Activated T-helper 2 cell treated with anti-CD3 and anti-CD28 coated beads, Interferon-gamma antibody, Interleukin-2, Interleukin-4, amounts not matched to agents 10 μg/mL and 5 μg/mL and 100 μg/mL, durations not matched to agents 14 hours and 24 hours and 36 hours (primary cell): Measurements from ENCODE around the gene SMOC1. TPM values are rescaled to one million over a fixed set of nuclear protein-coding genes. Genes with fewer than 3 reads are reported as not detected.

Source experiments
- DNase-seq: peaks from one replicate; pipeline ENCODE4 v3.0.0; 2021; ENCODE audit warnings: low spot score
- H3K27ac Mint-ChIP-seq: one replicate; pipeline ENCODE4 v1.8.0; 2021; ENCODE audit warnings: mixed read lengths
- H3K27me3 Mint-ChIP-seq: one replicate; pipeline ENCODE4 v1.8.0; 2021; ENCODE audit warnings: low read depth, mixed read lengths
- H3K36me3 Mint-ChIP-seq: one replicate; pipeline ENCODE4 v1.8.0; 2021; ENCODE audit warnings: low read depth, mixed read lengths
- H3K4me1 Mint-ChIP-seq: one replicate; pipeline ENCODE4 v1.8.0; 2021; ENCODE audit warnings: low read depth, mixed read lengths
- H3K4me3 Mint-ChIP-seq: one replicate; pipeline ENCODE4 v1.8.0; 2021; ENCODE audit warnings: low read depth, mild to moderate bottlenecking, moderate library complexity, mixed read lengths
- H3K9me3 Mint-ChIP-seq: one replicate; pipeline ENCODE4 v1.8.0; 2021; ENCODE audit warnings: mixed read lengths
- intact Hi-C: fragments of 100-400 bp; cut with micrococcal nuclease; formaldehyde crosslinking; loops from one replicate; pipeline ENCODE4 v1.15.1; 2023
- total RNA-seq: library from RNA; stranded (reverse); gene quantifications from 2 replicates; pipeline ENCODE4 v1.2.3, GENCODE V29; 2022

The SMOC1 gene
- total RNA-seq, 1 donor from 2014 or later, result not detected

DNA sequence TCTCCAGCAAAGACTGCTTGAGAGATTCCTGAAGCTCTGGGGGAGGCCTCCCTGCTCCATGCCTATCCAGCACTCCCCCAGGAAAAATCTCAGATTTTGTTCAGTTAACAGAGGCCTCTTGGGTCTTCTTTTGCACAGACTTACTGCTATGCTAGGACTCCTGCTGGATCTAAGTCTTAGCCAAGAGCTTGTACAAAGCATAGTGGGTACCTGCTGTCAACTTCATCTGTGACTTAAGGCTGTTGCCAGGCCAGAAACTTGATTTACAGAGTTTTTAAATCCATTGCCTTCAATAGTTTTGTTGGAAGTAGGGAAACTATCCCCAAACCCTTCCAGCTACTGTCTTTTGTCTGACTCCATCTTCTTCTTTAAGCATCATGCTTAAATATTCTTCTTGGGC is 140.5 kb downstream of the SMOC1 start:
- Mint-ChIP-seq H3K9me3 (no peaks in the 10 kb centered on the region), H3K36me3 (no peaks in the 10 kb centered on the region), H3K4me3 (no peak overlapping the region), H3K4me1 (peaks cover 11% of the 10 kb centered on the region), H3K27me3 (peaks cover 23% of the 10 kb centered on the region), H3K27ac (no peak overlapping the region)
- DNase-seq, result no peak
- intact Hi-C loops, result no loop called here

DNA sequence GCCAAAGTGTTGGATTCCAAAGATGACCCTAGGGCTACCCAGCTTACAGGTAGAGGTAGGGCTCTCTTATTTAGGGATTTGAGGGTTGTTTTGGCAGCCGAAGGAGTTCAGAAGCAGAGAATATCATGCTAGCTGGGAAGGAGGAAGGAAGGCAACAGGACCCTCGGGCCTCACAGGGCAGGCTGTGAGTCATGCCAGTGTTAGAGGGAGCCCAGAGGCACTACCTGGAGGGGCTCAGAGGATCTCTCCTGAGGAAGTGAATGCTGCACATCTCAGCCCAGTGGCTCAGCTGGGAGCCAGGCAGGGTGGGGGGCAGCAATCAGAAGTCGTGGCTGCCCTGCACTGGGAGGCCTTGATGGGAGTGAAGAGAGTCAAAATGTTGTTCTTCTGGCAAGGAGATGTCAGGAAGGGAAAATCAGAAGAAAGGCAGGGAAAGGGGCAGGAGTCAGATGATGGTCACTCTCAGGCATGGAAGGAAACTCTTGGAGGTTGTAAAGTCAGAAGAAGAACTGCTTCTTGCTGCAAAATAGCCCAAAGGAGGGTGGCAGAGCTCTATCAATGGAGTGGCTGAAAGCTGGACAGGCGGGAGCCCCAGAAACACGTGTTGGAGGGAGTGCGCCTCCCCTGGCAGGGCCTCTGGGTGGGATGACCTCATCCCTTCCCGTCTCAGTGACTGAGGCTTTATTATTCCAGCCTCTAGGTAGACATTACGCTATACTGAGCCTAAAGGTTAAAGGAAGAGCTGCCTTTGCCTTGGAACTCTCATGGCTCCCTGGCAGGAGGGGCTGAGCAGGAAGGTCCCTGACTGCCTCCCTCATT is 141.3 kb downstream of the SMOC1 start:
- Mint-ChIP-seq H3K4me1 (peaks cover 11% of the 10 kb centered on the region), H3K27me3 (peaks cover 17% of the 10 kb centered on the region), H3K4me3 (no peak overlapping the region), H3K27ac (no peak overlapping the region), H3K36me3 (no peaks in the 10 kb centered on the region), H3K9me3 (no peaks in the 10 kb centered on the region)
- no peak for DNase-seq
- intact Hi-C loops, result no loop called here

DNA sequence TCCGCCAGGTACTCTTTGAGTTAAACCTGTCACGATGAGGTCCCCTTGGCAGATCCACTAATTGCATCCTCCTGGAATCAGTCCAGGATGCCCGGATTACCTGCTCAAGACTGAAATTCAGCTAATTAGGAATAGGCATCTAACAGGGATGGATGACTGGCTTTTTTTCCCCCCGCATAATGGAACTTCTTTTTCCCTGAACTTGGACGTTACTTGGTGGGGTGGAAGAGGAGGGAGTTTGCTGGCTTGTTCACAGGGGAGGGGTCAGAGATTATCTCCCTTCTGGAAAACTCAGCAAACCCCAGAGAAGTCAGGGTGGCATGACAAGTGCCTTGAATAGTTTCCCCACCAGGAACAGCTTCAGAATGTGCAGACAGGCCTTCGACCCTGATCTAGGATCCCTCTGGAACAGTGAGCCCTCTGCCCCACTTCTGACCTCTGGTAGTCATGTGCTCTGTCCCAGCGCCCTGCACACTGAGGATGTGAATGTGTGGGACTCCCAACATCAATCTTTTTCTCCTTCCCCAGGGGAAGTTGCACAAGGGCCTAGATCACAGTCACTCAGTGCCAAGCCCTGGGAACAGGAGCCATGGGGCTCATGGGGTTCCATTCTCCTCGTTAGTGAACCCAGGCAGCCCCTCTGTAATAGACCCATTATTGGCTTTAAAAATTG is 142.5 kb downstream of the SMOC1 start:
- Mint-ChIP-seq H3K9me3 (no peaks in the 10 kb centered on the region), H3K27me3 (peaks cover 15% of the 10 kb centered on the region), H3K36me3 (no peaks in the 10 kb centered on the region), H3K27ac (no peak overlapping the region), H3K4me3 (no peak overlapping the region), H3K4me1 (peaks cover 11% of the 10 kb centered on the region)
- intact Hi-C loops, result no loop called here
- DNase-seq, result no peak

DNA sequence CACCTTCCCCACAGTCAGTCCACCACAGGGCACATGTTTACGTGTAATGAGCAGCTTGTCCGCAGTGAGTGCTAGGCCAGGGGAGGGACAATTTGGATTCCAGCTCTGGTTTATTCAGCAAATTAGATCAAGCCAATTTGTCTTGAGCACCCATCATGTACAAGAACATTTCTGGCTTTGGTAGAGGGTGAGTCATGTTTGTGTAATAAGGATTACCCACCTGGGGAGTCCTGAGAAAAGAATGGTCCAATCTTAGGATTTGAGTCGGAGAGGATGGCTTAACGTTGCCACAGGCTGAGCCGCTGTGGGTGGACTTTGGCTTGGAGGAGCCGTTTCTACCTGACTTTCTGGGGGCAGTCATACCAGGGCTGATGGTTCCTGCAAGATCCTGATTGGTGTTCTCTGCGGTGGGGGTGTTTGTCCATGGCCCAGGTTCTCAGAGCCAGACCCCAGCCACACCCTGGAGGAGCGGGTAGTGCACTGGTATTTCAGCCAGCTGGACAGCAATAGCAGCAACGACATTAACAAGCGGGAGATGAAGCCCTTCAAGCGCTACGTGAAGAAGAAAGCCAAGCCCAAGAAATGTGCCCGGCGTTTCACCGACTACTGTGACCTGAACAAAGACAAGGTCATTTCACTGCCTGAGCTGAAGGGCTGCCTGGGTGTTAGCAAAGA is 143.7 kb downstream of the SMOC1 start:
- H3K36me3 Mint-ChIP-seq, result no peaks in the 10 kb centered on the region
- DNase-seq, result no peak
- no peaks in the 10 kb centered on the region for H3K9me3 Mint-ChIP-seq
- intact Hi-C loops, result no loop called here
- no peak overlapping the region for H3K27ac Mint-ChIP-seq
- no peak overlapping the region for H3K4me3 Mint-ChIP-seq
- H3K27me3 Mint-ChIP-seq, result peaks cover 11% of the 10 kb centered on the region
- H3K4me1 Mint-ChIP-seq, result peaks cover 11% of the 10 kb centered on the region

DNA sequence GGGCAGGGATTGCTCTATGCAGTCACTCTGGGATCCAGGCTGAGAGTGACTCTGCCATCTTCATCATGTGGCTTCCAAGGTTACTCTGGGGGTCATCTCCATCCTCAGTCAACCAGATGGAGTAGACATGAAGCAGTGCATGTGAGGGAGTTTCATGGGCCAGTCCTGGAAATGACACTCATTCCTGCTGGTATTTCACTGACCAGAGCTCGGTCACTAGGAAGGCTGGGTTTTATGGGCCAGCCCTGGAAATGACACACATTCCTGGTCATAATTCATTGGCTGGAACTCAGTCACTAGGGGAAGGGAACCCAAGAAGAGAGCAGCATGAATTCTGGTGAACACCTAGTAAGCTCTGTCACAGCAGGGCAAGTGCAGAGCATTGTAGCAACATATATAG is 144.7 kb downstream of the SMOC1 start:
- H3K36me3 Mint-ChIP-seq, result no peaks in the 10 kb centered on the region
- intact Hi-C loops, result no loop called here
- no peak for DNase-seq
- peaks cover 8% of the 10 kb centered on the region for H3K27me3 Mint-ChIP-seq
- H3K4me1 Mint-ChIP-seq, result peaks cover 1% of the 10 kb centered on the region
- H3K27ac Mint-ChIP-seq, result no peak overlapping the region
- no peak overlapping the region for H3K4me3 Mint-ChIP-seq
- H3K9me3 Mint-ChIP-seq, result no peaks in the 10 kb centered on the region

DNA sequence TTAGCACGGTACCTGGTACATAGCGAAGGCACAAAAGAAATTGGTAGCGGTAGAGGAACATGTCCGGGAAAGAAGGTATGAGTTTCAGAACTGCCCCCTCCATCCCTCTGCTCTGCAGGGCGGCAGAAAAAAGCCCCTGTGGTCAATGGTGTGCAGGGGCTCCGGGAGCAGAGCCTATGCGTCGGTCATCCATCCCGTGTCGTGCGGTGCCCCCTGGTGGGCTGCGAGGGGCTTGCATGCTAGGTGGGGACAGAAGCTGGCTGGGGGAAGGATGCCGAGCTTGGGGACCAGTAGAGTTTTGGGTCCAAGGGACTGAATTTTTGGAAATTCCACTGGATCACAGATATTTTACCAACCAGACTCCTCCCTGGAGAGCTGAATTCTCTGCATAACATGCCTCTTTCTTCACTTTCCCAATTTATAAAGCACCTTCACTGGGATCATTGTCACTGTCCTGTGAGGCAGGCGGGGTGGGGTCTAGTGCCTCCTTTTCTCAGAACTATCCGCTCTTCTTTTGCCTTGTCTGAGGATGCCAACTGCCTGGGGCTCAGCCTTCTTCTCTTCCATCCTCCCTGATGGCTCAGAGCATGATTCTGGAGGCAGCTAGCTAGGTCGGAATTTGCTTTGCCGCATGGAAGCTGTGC is 148.7 kb downstream of the SMOC1 start:
- H3K27me3 Mint-ChIP-seq, result peaks cover 2% of the 10 kb centered on the region
- H3K36me3 Mint-ChIP-seq, result no peaks in the 10 kb centered on the region
- peak; percentile 42 for DNase-seq
- intact Hi-C loops, result loop anchor here (1.0 kb wide), 1 partner anchor 209 kb away; no protein-coding TSS in a partner anchor
- no peak overlapping the region for H3K4me3 Mint-ChIP-seq
- H3K4me1 Mint-ChIP-seq, result no peaks in the 10 kb centered on the region
- no peaks in the 10 kb centered on the region for H3K9me3 Mint-ChIP-seq
- H3K27ac Mint-ChIP-seq, result no peak overlapping the region

DNA sequence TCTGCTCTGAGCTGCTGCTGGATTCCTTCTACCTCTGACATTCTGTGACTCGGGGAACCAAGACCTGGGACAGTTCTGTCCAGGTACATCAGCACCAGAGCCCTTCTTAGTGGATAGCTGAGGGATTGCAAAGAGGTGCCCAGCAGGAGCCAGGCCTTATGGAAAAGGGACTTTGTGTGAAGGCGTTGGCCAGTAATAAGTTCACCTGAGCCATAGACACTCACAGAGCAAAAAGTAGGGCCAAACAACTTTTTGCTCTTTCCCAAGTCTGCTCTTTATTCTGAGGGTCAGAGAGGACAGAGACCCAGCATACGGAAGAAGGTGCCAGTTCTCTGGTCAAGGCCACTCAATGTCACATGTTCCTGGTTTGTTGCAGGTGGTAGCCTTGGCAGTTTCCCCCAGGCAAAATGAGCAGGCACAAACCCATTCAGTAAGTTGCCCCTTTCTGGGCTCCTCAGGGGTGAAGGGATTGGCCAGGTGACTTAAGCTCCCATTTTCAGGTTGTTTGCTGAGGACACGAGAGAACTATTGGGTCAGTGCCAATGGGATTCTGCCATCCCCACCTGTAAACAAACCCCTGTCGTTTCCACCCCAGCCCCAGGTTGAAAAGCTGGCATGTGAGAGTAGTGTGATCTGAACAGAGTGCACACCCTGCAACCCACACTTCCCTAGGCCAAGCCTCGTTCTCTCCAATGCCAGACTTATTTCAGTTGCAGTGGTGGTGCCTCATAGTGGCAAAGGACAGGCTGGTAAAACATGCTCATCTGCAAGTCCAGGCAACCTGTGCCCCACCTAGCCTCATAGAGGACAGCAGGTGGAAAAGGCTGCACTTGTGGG is 150.3 kb downstream of the SMOC1 start:
- H3K27ac Mint-ChIP-seq, result no peak overlapping the region
- intact Hi-C loops, result no loop called here
- no peaks in the 10 kb centered on the region for H3K4me1 Mint-ChIP-seq
- H3K27me3 Mint-ChIP-seq, result peaks cover under 1% of the 10 kb centered on the region
- DNase-seq, result no peak
- no peak overlapping the region for H3K4me3 Mint-ChIP-seq
- no peaks in the 10 kb centered on the region for H3K36me3 Mint-ChIP-seq
- no peaks in the 10 kb centered on the region for H3K9me3 Mint-ChIP-seq

DNA sequence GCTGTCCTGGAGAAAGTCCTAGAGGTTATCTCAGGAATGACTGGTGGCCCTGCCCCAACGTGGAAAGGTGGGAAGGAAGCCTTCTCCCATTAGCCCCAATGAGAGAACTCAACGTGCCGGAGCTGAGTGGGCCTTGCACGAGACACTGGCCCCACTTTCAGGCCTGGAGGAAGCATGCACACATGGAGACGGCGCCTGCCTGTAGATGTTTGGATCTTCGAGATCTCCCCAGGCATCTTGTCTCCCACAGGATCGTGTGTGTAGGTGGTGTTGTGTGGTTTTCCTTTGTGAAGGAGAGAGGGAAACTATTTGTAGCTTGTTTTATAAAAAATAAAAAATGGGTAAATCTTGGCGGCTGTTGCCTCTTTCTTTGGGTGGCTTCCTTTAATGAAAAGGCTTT is 152.8 kb downstream of the SMOC1 start:
- Mint-ChIP-seq H3K27me3 (no peaks in the 10 kb centered on the region), H3K4me1 (no peaks in the 10 kb centered on the region), H3K9me3 (no peaks in the 10 kb centered on the region), H3K4me3 (no peak overlapping the region), H3K27ac (no peak overlapping the region), H3K36me3 (no peaks in the 10 kb centered on the region)
- intact Hi-C loops, result no loop called here
- no peak for DNase-seq

DNA sequence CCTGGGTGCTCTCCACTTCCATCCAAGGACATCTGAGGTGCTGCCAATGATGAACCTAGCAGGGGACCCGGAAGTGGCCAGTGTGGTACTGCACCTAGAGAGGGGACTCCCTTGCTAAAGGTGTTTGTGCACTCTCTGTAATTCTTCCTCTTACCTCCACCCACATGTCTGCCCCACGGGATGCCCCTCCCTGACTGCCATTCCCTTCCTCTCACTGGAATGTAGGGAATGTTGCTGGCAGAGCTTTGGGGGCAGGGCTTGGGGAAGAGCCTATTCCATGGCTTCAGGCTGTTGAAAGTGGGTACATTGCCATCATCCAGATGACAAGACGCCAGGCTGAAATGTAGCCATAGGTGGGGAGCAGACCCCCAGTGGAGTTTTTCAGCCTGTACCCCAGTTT is 153.2 kb downstream of the SMOC1 start:
- no peaks in the 10 kb centered on the region for H3K9me3 Mint-ChIP-seq
- H3K4me1 Mint-ChIP-seq, result no peaks in the 10 kb centered on the region
- intact Hi-C loops, result no loop called here
- DNase-seq, result no peak
- H3K27me3 Mint-ChIP-seq, result no peaks in the 10 kb centered on the region
- no peaks in the 10 kb centered on the region for H3K36me3 Mint-ChIP-seq
- no peak overlapping the region for H3K27ac Mint-ChIP-seq
- no peak overlapping the region for H3K4me3 Mint-ChIP-seq

DNA sequence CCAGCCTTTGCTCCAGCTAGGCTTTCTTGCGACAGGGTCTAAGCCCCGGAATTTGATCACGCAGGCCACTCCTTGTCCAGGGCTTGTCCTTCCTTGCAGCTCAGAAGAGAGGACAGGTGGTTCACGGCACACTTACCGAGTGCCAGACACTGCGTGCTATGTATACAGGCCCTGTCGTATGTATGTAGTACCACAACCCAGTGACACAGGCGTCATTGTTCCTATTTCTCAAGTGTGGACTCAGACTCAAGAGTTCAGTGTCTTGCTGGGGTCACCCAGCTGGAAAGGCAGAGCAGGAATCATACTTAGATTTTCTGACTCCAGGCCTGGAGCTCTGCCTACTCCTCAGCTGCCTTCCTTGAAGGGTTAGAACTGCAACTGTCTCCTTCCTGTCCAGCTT is 153.9 kb downstream of the SMOC1 start:
- DNase-seq, result no peak
- Mint-ChIP-seq H3K9me3 (no peaks in the 10 kb centered on the region), H3K27ac (no peak overlapping the region), H3K4me1 (no peaks in the 10 kb centered on the region), H3K27me3 (no peaks in the 10 kb centered on the region), H3K36me3 (no peaks in the 10 kb centered on the region), H3K4me3 (no peak overlapping the region)
- intact Hi-C loops, result no loop called here

DNA sequence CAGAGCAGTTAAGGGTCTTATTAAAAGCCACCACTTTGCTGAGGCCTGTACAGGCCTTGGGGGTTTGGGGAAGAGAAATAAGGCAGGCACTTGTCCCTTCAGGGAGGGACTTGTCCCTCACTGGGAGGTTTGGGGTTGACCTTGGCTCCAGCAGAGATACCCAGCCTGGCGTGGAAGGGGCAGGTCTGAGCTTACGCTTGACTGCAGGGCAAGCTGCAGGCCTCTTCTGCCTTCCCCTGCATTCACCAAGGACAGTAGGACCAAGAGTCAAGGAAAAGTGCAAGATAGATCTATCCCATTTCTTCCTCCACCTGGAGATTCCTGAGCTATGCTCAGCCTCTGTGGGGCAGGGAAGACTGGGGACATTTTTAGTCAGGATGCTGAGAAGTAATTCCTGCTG is 154.3 kb downstream of the SMOC1 start:
- Mint-ChIP-seq H3K27me3 (no peaks in the 10 kb centered on the region), H3K4me1 (no peaks in the 10 kb centered on the region), H3K27ac (no peak overlapping the region), H3K9me3 (no peaks in the 10 kb centered on the region), H3K36me3 (no peaks in the 10 kb centered on the region), H3K4me3 (no peak overlapping the region)
- DNase-seq, result no peak
- intact Hi-C loops, result no loop called here

DNA sequence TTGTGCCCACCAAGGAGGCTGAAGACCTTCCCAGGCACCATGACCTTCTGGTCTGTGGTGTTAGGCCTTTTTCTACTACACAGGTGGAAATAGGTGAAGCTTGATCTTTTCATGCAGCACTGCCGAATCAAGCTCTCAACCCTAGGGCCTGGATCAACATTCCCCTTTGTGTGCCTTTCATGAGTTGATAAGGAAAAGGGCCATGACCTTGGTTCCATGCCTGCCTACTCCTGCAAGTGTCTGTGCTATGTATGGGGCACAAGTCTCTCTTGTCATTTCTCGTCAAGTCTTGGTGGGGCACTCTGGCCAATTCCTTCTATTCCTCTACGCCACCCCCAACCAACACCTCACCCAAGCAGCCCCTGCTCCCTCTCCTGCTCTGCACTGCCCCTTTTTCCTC is 155.0 kb downstream of the SMOC1 start:
- Mint-ChIP-seq H3K9me3 (no peaks in the 10 kb centered on the region), H3K4me3 (no peak overlapping the region), H3K4me1 (no peaks in the 10 kb centered on the region), H3K27ac (no peak overlapping the region), H3K36me3 (no peaks in the 10 kb centered on the region), H3K27me3 (no peaks in the 10 kb centered on the region)
- no peak for DNase-seq
- intact Hi-C loops, result no loop called here
